Measurements from ENCODE around the gene BANP. TPM values are rescaled to one million over a fixed set of nuclear protein-coding genes. Genes with fewer than 3 reads are reported as not detected.
"Not testable (repeated sequence)": the region's sequence is repeated elsewhere in the genome, so short reads cannot be mapped to it uniquely, and the experiment has no call there.

BANP gene
- total RNA-seq, 5 donors from 2014 or later (not counting 1 experiment from before 2014, with no cell fraction given): 57.1 to 81.9 (median 69.4) TPM

GRCh38 chr16:88023366-88023765 is 72.1 kb downstream of the BANP start:
- Histone ChIP-seq H3K36me3 (ENCODE audit: control insufficient read depth in 2 of 2, extremely low read depth in 1 of 2, insufficient read depth in 1 of 2, low read length in 1 of 2) (peaks cover 10 to 25% of the 10 kb centered on the region in 2 donors), H3K4me1 (ENCODE audit: control insufficient read depth in 1 of 2, extremely low read depth in 1 of 2, insufficient read depth in 2 of 2, low read length in 2 of 2) (no peaks in the 10 kb centered on the region), H3K27me3 (replicated peaks in 1 of 2; ENCODE audit: control insufficient read depth in 2 of 2, extremely low read depth in 1 of 2, insufficient read depth in 2 of 2, low read length in 1 of 2) (no peaks in the 10 kb centered on the region), H3K4me3 (ENCODE audit: control insufficient read depth in 1 of 2, extremely low read depth in 1 of 2, low read length in 1 of 2) (no peak overlapping the region), H3K9me3 (no peaks in the 10 kb centered on the region), H3K27ac (ENCODE audit: low read length) (no peak overlapping the region)
- ATAC-seq (replicated peaks in 1 of 4): no peak
- H3K9me3 Mint-ChIP-seq: no peaks in the 10 kb centered on the region
- no peaks in the 10 kb centered on the region for H3K27me3 Mint-ChIP-seq
- no peak overlapping the region for H3K4me3 Mint-ChIP-seq
- no peak overlapping the region for H3K27ac Mint-ChIP-seq
- H3K36me3 Mint-ChIP-seq: peaks cover 37% of the 10 kb centered on the region
- 100% methylated on average over 2 of the region's 12 CpGs for WGBS (ENCODE audit: insufficient coverage)
- CTCF ChIA-PET: no interaction called here
- no peak for DNase-seq
- POLR2A ChIA-PET: no interaction called here
- H3K4me1 Mint-ChIP-seq: peaks cover 0 to 8% (median 0%) of the 10 kb centered on the region in 3 donors

- ChIA-PET CTCF (no interaction called here), POLR2A (no interaction called here)
- Histone ChIP-seq H3K27me3 (replicated peaks in 1 of 2; ENCODE audit: control insufficient read depth in 2 of 2, extremely low read depth in 1 of 2, insufficient read depth in 2 of 2, low read length in 1 of 2) (no peaks in the 10 kb centered on the region), H3K4me3 (ENCODE audit: control insufficient read depth in 1 of 2, extremely low read depth in 1 of 2, low read length in 1 of 2) (no peak overlapping the region), H3K27ac (ENCODE audit: low read length) (no peak overlapping the region), H3K9me3 (no peaks in the 10 kb centered on the region), H3K36me3 (ENCODE audit: control insufficient read depth in 2 of 2, extremely low read depth in 1 of 2, insufficient read depth in 1 of 2, low read length in 1 of 2) (peaks cover 8 to 20% of the 10 kb centered on the region in 2 donors), H3K4me1 (ENCODE audit: control insufficient read depth in 1 of 2, extremely low read depth in 1 of 2, insufficient read depth in 2 of 2, low read length in 2 of 2) (no peaks in the 10 kb centered on the region)
- Mint-ChIP-seq H3K4me3 (no peak overlapping the region), H3K36me3 (peaks cover 40% of the 10 kb centered on the region), H3K27ac (no peak overlapping the region), H3K9me3 (no peaks in the 10 kb centered on the region), H3K27me3 (no peaks in the 10 kb centered on the region), H3K4me1 (peaks cover 0 to 8% (median 0%) of the 10 kb centered on the region in 3 donors)
- DNase-seq (no peak), ATAC-seq (replicated peaks in 1 of 4) (no peak)
- WGBS (ENCODE audit: insufficient coverage): 98% methylated on average over 16 of the region's 16 CpGs
These were observed 72.6 kb downstream of the BANP start for GRCh38 chr16:88023786-88024185.

GRCh38 chr16:88024491-88025085 is 73.4 kb downstream of the BANP start:
- H3K4me1 ChIP-seq (ENCODE audit: control insufficient read depth in 1 of 2, extremely low read depth in 1 of 2, insufficient read depth in 2 of 2, low read length in 2 of 2); H3K4me3 Mint-ChIP-seq; H3K27ac ChIP-seq (ENCODE audit: low read length); H3K27me3 ChIP-seq (replicated peaks in 1 of 2; ENCODE audit: control insufficient read depth in 2 of 2, extremely low read depth in 1 of 2, insufficient read depth in 2 of 2, low read length in 1 of 2); H3K27ac Mint-ChIP-seq; H3K4me3 ChIP-seq (ENCODE audit: control insufficient read depth in 1 of 2, extremely low read depth in 1 of 2, low read length in 1 of 2); H3K9me3 ChIP-seq; POLR2A ChIA-PET; DNase-seq; CTCF ChIA-PET; ATAC-seq (replicated peaks in 1 of 4); H3K9me3 Mint-ChIP-seq; H3K27me3 Mint-ChIP-seq; H3K4me1 Mint-ChIP-seq: not testable (repeated sequence)
- 94% methylated on average over 12 of the region's 21 CpGs for WGBS (ENCODE audit: insufficient coverage)
- H3K36me3 Mint-ChIP-seq: peaks cover 39% of the 10 kb centered on the region
- H3K36me3 ChIP-seq (ENCODE audit: control insufficient read depth in 2 of 2, extremely low read depth in 1 of 2, insufficient read depth in 1 of 2, low read length in 1 of 2): peaks cover 8 to 17% of the 10 kb centered on the region in 2 donors

- peaks cover 43% of the 10 kb centered on the region for H3K36me3 Mint-ChIP-seq
- H3K27me3 ChIP-seq (replicated peaks in 1 of 2; ENCODE audit: control insufficient read depth in 2 of 2, extremely low read depth in 1 of 2, insufficient read depth in 2 of 2, low read length in 1 of 2); ATAC-seq (replicated peaks in 1 of 4); H3K27ac Mint-ChIP-seq; H3K27me3 Mint-ChIP-seq; H3K4me1 Mint-ChIP-seq; H3K27ac ChIP-seq (ENCODE audit: low read length); H3K9me3 ChIP-seq; H3K4me3 Mint-ChIP-seq; POLR2A ChIA-PET; H3K4me1 ChIP-seq (ENCODE audit: control insufficient read depth in 1 of 2, extremely low read depth in 1 of 2, insufficient read depth in 2 of 2, low read length in 2 of 2); H3K9me3 Mint-ChIP-seq; CTCF ChIA-PET; H3K4me3 ChIP-seq (ENCODE audit: control insufficient read depth in 1 of 2, extremely low read depth in 1 of 2, low read length in 1 of 2): not testable (repeated sequence)
- peaks cover 6 to 14% of the 10 kb centered on the region in 2 donors for H3K36me3 ChIP-seq (ENCODE audit: control insufficient read depth in 2 of 2, extremely low read depth in 1 of 2, insufficient read depth in 1 of 2, low read length in 1 of 2)
- DNase-seq: peak in 1 of 35 experiments; percentile 32
- 53% methylated on average over 6 of the region's 10 CpGs for WGBS (ENCODE audit: insufficient coverage)
These were observed 73.9 kb downstream of the BANP start for GRCh38 chr16:88025086-88025492.

- H3K36me3 Mint-ChIP-seq: peaks cover 45% of the 10 kb centered on the region
These were observed 74.8 kb downstream of the BANP start for GRCh38 chr16:88025828-88026555.

GRCh38 chr16:88026964-88027938 is 76.0 kb downstream of the BANP start:
- ChIA-PET CTCF (no interaction called here), POLR2A (no interaction called here)
- Mint-ChIP-seq H3K4me3 (no peak overlapping the region), H3K27ac (no peak overlapping the region), H3K9me3 (no peaks in the 10 kb centered on the region), H3K36me3 (peaks cover 42% of the 10 kb centered on the region), H3K4me1 (peaks cover 0 to 8% (median 0%) of the 10 kb centered on the region in 3 donors), H3K27me3 (no peaks in the 10 kb centered on the region)
- no peaks in the 10 kb centered on the region for H3K27me3 ChIP-seq (replicated peaks in 1 of 2; ENCODE audit: control insufficient read depth in 2 of 2, extremely low read depth in 1 of 2, insufficient read depth in 2 of 2, low read length in 1 of 2)
- no peak for DNase-seq
- 95% methylated on average over 45 of the region's 51 CpGs for WGBS (ENCODE audit: insufficient coverage)
- no peaks in the 10 kb centered on the region for H3K9me3 ChIP-seq
- no peak overlapping the region for H3K4me3 ChIP-seq (ENCODE audit: control insufficient read depth in 1 of 2, extremely low read depth in 1 of 2, low read length in 1 of 2)
- H3K36me3 ChIP-seq (ENCODE audit: control insufficient read depth in 2 of 2, extremely low read depth in 1 of 2, insufficient read depth in 1 of 2, low read length in 1 of 2): peaks cover 0 to 10% of the 10 kb centered on the region in 2 donors
- no peak for ATAC-seq (replicated peaks in 1 of 4)
- H3K4me1 ChIP-seq (ENCODE audit: control insufficient read depth in 1 of 2, extremely low read depth in 1 of 2, insufficient read depth in 2 of 2, low read length in 2 of 2): no peaks in the 10 kb centered on the region
- no peak overlapping the region for H3K27ac ChIP-seq (ENCODE audit: low read length)

More at GRCh38 chr16:88025828-88026555, 74.8 kb downstream of the BANP start:
- H3K4me1 Mint-ChIP-seq; H3K9me3 ChIP-seq; POLR2A ChIA-PET; H3K9me3 Mint-ChIP-seq; H3K27me3 Mint-ChIP-seq; H3K4me3 ChIP-seq (ENCODE audit: control insufficient read depth in 1 of 2, extremely low read depth in 1 of 2, low read length in 1 of 2); CTCF ChIA-PET; DNase-seq; H3K4me3 Mint-ChIP-seq; H3K4me1 ChIP-seq (ENCODE audit: control insufficient read depth in 1 of 2, extremely low read depth in 1 of 2, insufficient read depth in 2 of 2, low read length in 2 of 2); H3K27ac Mint-ChIP-seq; H3K27ac ChIP-seq (ENCODE audit: low read length); ATAC-seq (replicated peaks in 1 of 4); H3K27me3 ChIP-seq (replicated peaks in 1 of 2; ENCODE audit: control insufficient read depth in 2 of 2, extremely low read depth in 1 of 2, insufficient read depth in 2 of 2, low read length in 1 of 2): not testable (repeated sequence)
- WGBS (ENCODE audit: insufficient coverage): 98% methylated on average over 16 of the region's 24 CpGs
- peaks cover 3 to 12% of the 10 kb centered on the region in 2 donors for H3K36me3 ChIP-seq (ENCODE audit: control insufficient read depth in 2 of 2, extremely low read depth in 1 of 2, insufficient read depth in 1 of 2, low read length in 1 of 2)
